GM12878 (cell line): ENCODE measurements around the gene KIAA2012. TPM values are rescaled to one million over a fixed set of nuclear protein-coding genes. Genes with fewer than 3 reads are reported as not detected.
A peak's percentile ranks its signal among the peaks of the same experiment; 100 is the strongest.

Source experiments
- ATAC-seq: fragments of 200-7000 bp; cut with Tn5 transposase; 3 replicates; pipeline ENCODE4 v1.9.1; 2020; ENCODE audit warnings: mild to moderate bottlenecking, moderate library complexity
- BruUV-seq: library from RNA; stranded (reverse); fragments of 400-500 nt; replicated peaks from 2 replicates; lab custom pipeline; 2021; lab: Mats Ljungman, UMichigan
- CTCF ChIA-PET: fragments of 300-600 bp; sonication (Branson Sonifier 250); formaldehyde crosslinking; extraction: SDS; loops from one replicate; lab custom pipeline; 2021; ENCODE audit warnings: inconsistent platforms; lab: Yijun Ruan, JAX
- POLR2A ChIA-PET: fragments of 350-600 bp; formaldehyde crosslinking; extraction: SDS; loops from one replicate; lab custom pipeline; 2021; ENCODE audit warnings: inconsistent platforms; lab: Charles Lee
- RAD21 ChIA-PET: fragments of 300-600 bp; sonication (Branson Sonifier 250); formaldehyde crosslinking; loops from one replicate; lab custom pipeline; 2023; ENCODE audit warnings: antibody characterized with exemption; ENCODE audit not compliant: unreplicated experiment; lab: Charles Lee
- SMC1A ChIA-PET: fragments of 300-600 bp; sonication (Branson Sonifier 250); formaldehyde crosslinking; loops from one replicate; lab custom pipeline; 2023; ENCODE audit not compliant: unreplicated experiment, uncharacterized antibody; lab: Charles Lee
- DNase-seq: peaks from one replicate; pipeline ENCODE4 v3.0.0-alpha.2; 2011; ENCODE audit warnings: low read depth, low spot score
- FAIRE-seq: peaks from 3 replicates; lab custom pipeline; 2011; peaks lifted over from hg19 to GRCh38; lab: Jason Lieb, UNC
- H2AFZ ChIP-seq: 2 replicates; pipeline ENCODE4 v1.6.0; 2011; ENCODE audit warnings: low read depth, low read length, control low read depth; ENCODE audit not compliant: control insufficient read depth
- H3K27ac ChIP-seq: 2 replicates; pipeline ENCODE4 v1.5.1; 2011; ENCODE audit warnings: control low read depth; ENCODE audit not compliant: control insufficient read depth, insufficient read depth
- H3K27me3 ChIP-seq, 2 experiments: replicated peaks in 1 of 2; 2 replicates each; pipeline versions ENCODE4 v1.6.0 to v1.6.1; 2011; ENCODE audit warnings: low read length in 1 of 2; ENCODE audit not compliant: control insufficient read depth in 2 of 2, insufficient read depth in 2 of 2
- H3K36me3 ChIP-seq, 2 experiments: 2 replicates each; pipeline ENCODE4 v1.5.1; 2011; ENCODE audit warnings: low read length in 1 of 2; ENCODE audit not compliant: control insufficient read depth in 2 of 2, insufficient read depth in 2 of 2
- H3K4me1 ChIP-seq: 2 replicates; pipeline ENCODE4 v1.6.1; 2011; ENCODE audit warnings: mild to moderate bottlenecking, low read length, moderate library complexity, mixed read lengths; ENCODE audit not compliant: control insufficient read depth, insufficient read depth
- H3K4me2 ChIP-seq: 2 replicates; pipeline ENCODE4 v1.6.0; 2011; ENCODE audit warnings: control low read depth; ENCODE audit not compliant: control insufficient read depth, insufficient read depth
- H3K4me3 ChIP-seq: fragments of 200-600 bp; sonication (generic); 2 replicates; pipeline ENCODE4 v1.5.1; 2016
- H3K79me2 ChIP-seq: 2 replicates; pipeline ENCODE4 v1.6.0; 2011; ENCODE audit warnings: low read length; ENCODE audit not compliant: control insufficient read depth, insufficient read depth
- H3K9ac ChIP-seq: 2 replicates; pipeline ENCODE4 v1.8.0; 2011; ENCODE audit warnings: low read length, control low read depth, mixed read lengths; ENCODE audit not compliant: control insufficient read depth, insufficient read depth
- H3K9me3 ChIP-seq: replicated peaks from 3 replicates; pipeline ENCODE4 v1.5.1; 2011; ENCODE audit warnings: mild to moderate bottlenecking, low read length; ENCODE audit not compliant: control insufficient read depth, insufficient read depth
- H4K20me1 ChIP-seq: 2 replicates; pipeline ENCODE4 v1.6.0; 2011; ENCODE audit not compliant: control insufficient read depth, insufficient read depth
- ATF7 ChIP-seq: fragments of 450-650 bp; IDR thresholded peaks from 2 replicates; pipeline ENCODE4 v1.6.1; 2016; ENCODE audit warnings: low read depth, mild to moderate bottlenecking
- CEBPZ ChIP-seq: fragments of 150-350 bp; IDR thresholded peaks from 2 replicates; pipeline ENCODE4 v1.6.1; 2016; ENCODE audit warnings: low read depth, low read length
- CREB1 ChIP-seq: IDR thresholded peaks from 2 replicates; pipeline ENCODE4 v1.6.1; 2012; ENCODE audit warnings: low read depth, mild to moderate bottlenecking, inconsistent platforms
- FOS ChIP-seq: IDR thresholded peaks from 3 replicates; pipeline ENCODE4 v1.6.1; 2011; ENCODE audit warnings: borderline replicate concordance; ENCODE audit not compliant: insufficient read length; ENCODE audit errors: extremely low read depth
- HCFC1 ChIP-seq: fragments of 150-350 bp; IDR thresholded peaks from 2 replicates; pipeline ENCODE4 v1.6.1; 2014; ENCODE audit warnings: low read length
- IRF3 ChIP-seq: fragments of 450-650 bp; IDR thresholded peaks from 2 replicates; pipeline ENCODE4 v1.6.1; 2014; ENCODE audit warnings: mild to moderate bottlenecking
- MTA2 ChIP-seq: fragments of 450-650 bp; IDR thresholded peaks from 2 replicates; pipeline ENCODE4 v1.6.1; 2016; ENCODE audit warnings: low read depth, mild to moderate bottlenecking, moderate library complexity
- NFXL1 ChIP-seq: fragments of 450-650 bp; IDR thresholded peaks from 2 replicates; pipeline ENCODE4 v1.6.1; 2017; ENCODE audit warnings: antibody characterized with exemption, mild to moderate bottlenecking, borderline replicate concordance
- NFYA ChIP-seq: IDR thresholded peaks from 2 replicates; pipeline ENCODE4 v1.6.1; 2011; ENCODE audit warnings: low read depth, mild to moderate bottlenecking, low read length, improper control_type of control experiment, borderline replicate concordance
- POLR2AphosphoS2 ChIP-seq: IDR thresholded peaks from 2 replicates; pipeline ENCODE4 v1.6.1; 2011; ENCODE audit warnings: low read depth, mild to moderate bottlenecking, low read length, improper control_type of control experiment, moderate library complexity
- RCOR1 ChIP-seq: conservative IDR thresholded peaks from 2 replicates; pipeline ENCODE4 v1.6.1; 2012; ENCODE audit warnings: low read depth, low read length, improper control_type of control experiment
- RUNX3 ChIP-seq: IDR thresholded peaks from 2 replicates; pipeline ENCODE4 v1.6.1; 2012; ENCODE audit warnings: low read length, inconsistent platforms
- SMARCA5 ChIP-seq: fragments of 450-650 bp; IDR thresholded peaks from 2 replicates; pipeline ENCODE4 v1.6.1; 2017; ENCODE audit warnings: mild to moderate bottlenecking
- ZBED1 ChIP-seq: IDR thresholded peaks from 2 replicates; pipeline ENCODE4 v1.6.1; 2016; ENCODE audit warnings: borderline replicate concordance
- WGBS: methylation state at CpG from one replicate; pipeline ENCODE4 v1.1.6; 2016; ENCODE audit warnings: low lambda C conversion rate; ENCODE audit not compliant: insufficient replicate concordance, insufficient coverage; ENCODE audit errors: missing lambda C conversion rate; 5-methylcytosine and 5-hydroxymethylcytosine counted together
- in situ Hi-C: fragments of 300-500 bp; cut with MboI; formaldehyde crosslinking; loops from 9 replicates; pipeline ENCODE4 v1.14.3; 2018; ENCODE audit warnings: mixed read lengths
- intact Hi-C: fragments of 100-400 bp; cut with micrococcal nuclease; formaldehyde crosslinking; loops from one replicate; pipeline ENCODE4 v1.14.2; 2022; ENCODE audit not compliant: unreplicated experiment
- polyA plus RNA-seq, 11 experiments: library from polyadenylated mRNA; depleted of rRNA in 4 of 11; unstranded in 6 of 11; stranded (reverse) in 5 of 11; fragments of >200 nt; fragmentation: Nextera tagmentation in 4 of 11; fragmentation: Illumina TruSeq in 1 of 11; extraction: Ambion mirVana in 4 of 11; extraction: Trizol in 1 of 11; gene quantifications; 1 replicate in 1 of 11; 2 replicates in 10 of 11; pipeline versions ENCODE4 v1.2.1 to v1.2.3, GENCODE V29; 2011 to 2016; ENCODE audit warnings: inconsistent platforms in 2 of 11, missing spikeins in 2 of 11, low read depth in 1 of 11
- total RNA-seq, 4 experiments: library from RNA; depleted of rRNA in 3 of 4; stranded (reverse); fragments of >200 nt in 3 of 4; fragmentation: Illumina TruSeq in 1 of 4; extraction: Trizol in 1 of 4; gene quantifications; 2 replicates each; pipeline versions ENCODE4 v1.2.1 to v1.2.3, GENCODE V29; 2013 to 2021

Gene KIAA2012
- total and polyA plus RNA-seq, 10 of the 15 experiments (the other 5 are each of a cell fraction or from before 2014, with no cell fraction given): 0.03 TPM; not detected in 9

GRCh38 chr2:202203348-202203747 lies 130.3 kb downstream of the KIAA2012 start:
- ChIA-PET POLR2A (no interaction called here), RAD21 (no interaction called here)
- no peak for FAIRE-seq
- no peak overlapping the region for H3K4me2 ChIP-seq
- no peaks in the 10 kb centered on the region for H3K79me2 ChIP-seq
- no peak overlapping the region for H2AFZ ChIP-seq
- no peaks in the 10 kb centered on the region for H4K20me1 ChIP-seq
- no peak overlapping the region for H3K9ac ChIP-seq
- 63% methylated on average over 5 of the region's 5 CpGs for WGBS
- peaks cover 0 to 7% of the 10 kb centered on the region in 2 experiments; a peak in 1 of 4 replicates for H3K36me3 ChIP-seq
- BruUV-seq: no TSS peak
- intact Hi-C loops: no loop called here
- TF ChIP-seq SMARCA5: no peak
- peak; percentile 67 for TF ChIP-seq RUNX3
- TF ChIP-seq, all 136 proteins: peak for 1
- Histone ChIP-seq H3K9me3 (no peaks in the 10 kb centered on the region), H3K27ac (no peak overlapping the region), H3K4me1 (no peaks in the 10 kb centered on the region), H3K27me3 (no peaks in the 10 kb centered on the region), H3K4me3 (no peak overlapping the region)
- ATAC-seq (no peak), DNase-seq (no peak)
- ChIA-PET CTCF (interaction anchor here (0.6 to 0.9 kb wide), 2 partner anchors 11 to 99 kb away, joined by 3 to 5 read pairs; no protein-coding TSS in a partner anchor), SMC1A (no interaction called here)
- in situ Hi-C loops: no loop called here

- intact Hi-C loops: no loop called here
- in situ Hi-C loops: no loop called here
- Histone ChIP-seq H3K27me3 (no peaks in the 10 kb centered on the region), H3K9me3 (no peaks in the 10 kb centered on the region), H3K27ac (no peak overlapping the region), H3K4me3 (no peak overlapping the region), H2AFZ (no peak overlapping the region), H3K4me1 (no peaks in the 10 kb centered on the region), H3K36me3 (peaks cover 0 to 11% of the 10 kb centered on the region in 2 experiments; a peak in 2 of 4 replicates), H4K20me1 (no peaks in the 10 kb centered on the region), H3K9ac (no peak overlapping the region), H3K79me2 (no peaks in the 10 kb centered on the region), H3K4me2 (no peak overlapping the region)
- CTCF ChIA-PET: interaction anchor here (0.8 to 1.9 kb wide), 2 partner anchors 26 to 73 kb away, joined by 3 to 4 read pairs; no protein-coding TSS in a partner anchor
- POLR2A ChIA-PET: no interaction called here
- no TSS peak for BruUV-seq
- no peak for DNase-seq
- SMC1A ChIA-PET: interaction anchor here (0.6 to 0.9 kb wide), 2 partner anchors 162 to 247 kb away, joined by 3 read pairs; no protein-coding TSS in a partner anchor
- RAD21 ChIA-PET: no interaction called here
- WGBS: 95% methylated on average over 2 of the region's 2 CpGs
- no peak for FAIRE-seq
- ATAC-seq: no peak
- TF ChIP-seq HCFC1 (no peak), IRF3 (no peak), CEBPZ (no peak), NFYA (no peak), POLR2AphosphoS2 (no peak), CREB1 (no peak), FOS (no peak), ZBED1 (no peak), RCOR1 (no peak), ATF7 (no peak), MTA2 (no peak), NFXL1 (no peak)
These were observed 131.8 kb downstream of the KIAA2012 start for GRCh38 chr2:202204855-202205254.
